Measurements from ENCODE around the gene KRTAP9-6.
"Not testable (repeated sequence)": the region's sequence is repeated elsewhere in the genome, so short reads cannot be mapped to it uniquely, and the experiment has no call there.

Gene KRTAP9-6

GRCh38 chr17:41271858-41272257, 6.7 kb downstream of the KRTAP9-6 start:
- DNase-seq = no peak

- not testable (repeated sequence) for DNase-seq
Measured at GRCh38 chr17:41275648-41276190, 10.5 kb downstream of the KRTAP9-6 start, which contains the start of gene KRTAP9-7. KRTAP9-7 (plus strand) TSS chr17:41275698; CDS start chr17:41275698, 0 bp downstream.

- DNase-seq = no peak
Measured at GRCh38 chr17:41278176-41278955, 13.2 kb downstream of the KRTAP9-6 start.

GRCh38 chr17:41284043-41284442, 18.9 kb downstream of the KRTAP9-6 start:
- DNase-seq = no peak

- no peak for DNase-seq
Measured at GRCh38 chr17:41284546-41284945, 19.4 kb downstream of the KRTAP9-6 start.

GRCh38 chr17:41287050-41287449, 21.9 kb downstream of the KRTAP9-6 start:
- no peak for DNase-seq

GRCh38 chr17:41294016-41294415, 28.8 kb downstream of the KRTAP9-6 start:
- DNase-seq = no peak

GRCh38 chr17:41296846-41297245, 31.7 kb downstream of the KRTAP9-6 start:
- DNase-seq = no peak

GRCh38 chr17:41298458-41299135, 33.4 kb downstream of the KRTAP9-6 start:
- DNase-seq = no peak

GRCh38 chr17:41301204-41301790, 36.1 kb downstream of the KRTAP9-6 start:
- DNase-seq = no peak

GRCh38 chr17:41301916-41302901, 37.0 kb downstream of the KRTAP9-6 start, which contains the start of gene KRTAP29-1:
KRTAP29-1 (minus strand) TSS chr17:41302851; CDS start chr17:41302851, 0 bp downstream.
- DNase-seq = no peak

- no peak for DNase-seq
Measured at GRCh38 chr17:41302981-41303380, 37.8 kb downstream of the KRTAP9-6 start.

- DNase-seq = no peak
Measured at GRCh38 chr17:41304091-41304490, 38.9 kb downstream of the KRTAP9-6 start.

- DNase-seq = no peak
Measured at GRCh38 chr17:41307647-41308046, 42.5 kb downstream of the KRTAP9-6 start.

- DNase-seq = no peak
Measured at GRCh38 chr17:41308251-41308917, 43.2 kb downstream of the KRTAP9-6 start.

- DNase-seq = no peak
Measured at GRCh38 chr17:41308918-41309359, 43.8 kb downstream of the KRTAP9-6 start, which contains the start of gene KRTAP16-1. KRTAP16-1 (minus strand) TSS chr17:41309309; CDS start chr17:41309253, 56 bp downstream.

- DNase-seq = no peak
Measured at GRCh38 chr17:41311111-41311510, 45.9 kb downstream of the KRTAP9-6 start.

GRCh38 chr17:41315204-41315794, 50.1 kb downstream of the KRTAP9-6 start, which contains the start of gene KRTAP17-1:
KRTAP17-1 (minus strand) TSS chr17:41315710; CDS start chr17:41315650, 60 bp downstream.
- DNase-seq = no peak
